Activated CD8-positive, alpha-beta memory T cell treated with anti-CD3 and anti-CD28 coated beads for 4 hours (primary cell): Measurements from ENCODE around the gene PTPRO.

ENCODE experiments used
- DNase-seq, 2 donors: peaks; one replicate each; pipeline ENCODE4 v3.0.0-alpha.2; 2020; ENCODE audit warnings: low read depth in 2 of 2

PTPRO gene

GRCh38 chr12:15558915-15559528, 236.7 kb downstream of the PTPRO start:
- no peak for DNase-seq

GRCh38 chr12:15561396-15561795, 239.1 kb downstream of the PTPRO start:
- no peak for DNase-seq

GRCh38 chr12:15562263-15562662, 240.0 kb downstream of the PTPRO start:
- no peak for DNase-seq

GRCh38 chr12:15563663-15564062, 241.4 kb downstream of the PTPRO start:
- DNase-seq: no peak

GRCh38 chr12:15574353-15574752, 252.0 kb downstream of the PTPRO start:
- no peak for DNase-seq

- DNase-seq: no peak
These were observed 253.6 kb downstream of the PTPRO start for GRCh38 chr12:15575671-15576541.

- no peak for DNase-seq
These were observed 258.1 kb downstream of the PTPRO start for GRCh38 chr12:15580431-15580830.

GRCh38 chr12:15581006-15581405, 258.7 kb downstream of the PTPRO start:
- DNase-seq: no peak

GRCh38 chr12:15583804-15584203, 261.5 kb downstream of the PTPRO start:
- DNase-seq: no peak

- no peak for DNase-seq
These were observed 262.2 kb downstream of the PTPRO start for GRCh38 chr12:15584366-15585041.

- no peak for DNase-seq
These were observed 267.2 kb downstream of the PTPRO start for GRCh38 chr12:15589328-15590032.

GRCh38 chr12:15590180-15590826, 268.0 kb downstream of the PTPRO start:
- peak in 1 of 2 donors; percentile 15 for DNase-seq

GRCh38 chr12:15591811-15592210, 269.5 kb downstream of the PTPRO start:
- no peak for DNase-seq

- no peak for DNase-seq
These were observed 270.6 kb downstream of the PTPRO start for GRCh38 chr12:15592934-15593333.

GRCh38 chr12:15596174-15596573, 273.9 kb downstream of the PTPRO start:
- DNase-seq: no peak

GRCh38 chr12:15597125-15597830, 275.0 kb downstream of the PTPRO start:
- no peak for DNase-seq

- no peak for DNase-seq
These were observed 277.1 kb downstream of the PTPRO start for GRCh38 chr12:15599266-15600037.

- no peak for DNase-seq
These were observed 278.1 kb downstream of the PTPRO start for GRCh38 chr12:15600223-15600935.

- no peak for DNase-seq
These were observed 279.0 kb downstream of the PTPRO start for GRCh38 chr12:15601210-15601800.
